D721Med (cell line): ENCODE data around the gene SLC22A13.
"Not testable (repeated sequence)": the region's sequence is repeated elsewhere in the genome, so short reads cannot be mapped to it uniquely, and the experiment has no call there.

ENCODE experiments used
- DNase-seq: peaks from one replicate; pipeline ENCODE4 v3.0.0; 2011; ENCODE audit warnings: low spot score; ENCODE audit not compliant: insufficient read length
- FAIRE-seq: peaks from 2 replicates; lab custom pipeline; 2011; peaks lifted over from hg19 to GRCh38; lab: Jason Lieb, UNC
- TF ChIP-seq, protein P1 (sequence below): IDR thresholded peaks from 2 replicates; pipeline ENCODE4 v1.5.1; 2012; ENCODE audit warnings: mild to moderate bottlenecking, control low read depth; ENCODE audit not compliant: insufficient read depth; ENCODE audit errors: missing control alignments

SLC22A13 gene

DNA sequence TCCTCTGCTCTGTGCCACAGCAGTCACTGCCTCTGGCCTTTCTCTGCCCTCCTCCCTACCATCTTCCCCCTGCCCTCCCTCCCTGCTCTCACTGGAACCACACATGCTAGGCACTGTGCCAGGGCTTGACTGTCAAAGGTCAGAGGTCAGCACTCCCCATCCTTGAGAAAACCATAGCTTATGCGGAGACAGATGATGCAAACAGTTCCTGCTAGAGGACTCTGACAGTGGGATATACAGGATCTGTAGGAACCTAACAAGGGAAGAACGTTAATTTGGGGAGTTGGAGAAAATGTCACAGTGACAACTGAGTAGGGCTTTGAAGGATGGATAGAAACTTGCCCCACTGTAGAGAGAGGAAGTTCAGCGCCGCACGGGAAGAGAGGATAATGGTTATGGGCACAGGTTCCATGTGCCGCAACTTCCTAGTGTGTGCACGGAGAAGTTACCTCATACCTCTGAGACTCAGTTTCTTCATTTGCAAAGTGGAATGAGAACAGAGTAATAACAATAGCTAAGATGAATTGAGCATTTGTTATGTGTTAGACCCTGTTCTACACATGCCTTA lies 51.7 kb downstream of the SLC22A13 start:
- TF ChIP-seq, protein P1, sequence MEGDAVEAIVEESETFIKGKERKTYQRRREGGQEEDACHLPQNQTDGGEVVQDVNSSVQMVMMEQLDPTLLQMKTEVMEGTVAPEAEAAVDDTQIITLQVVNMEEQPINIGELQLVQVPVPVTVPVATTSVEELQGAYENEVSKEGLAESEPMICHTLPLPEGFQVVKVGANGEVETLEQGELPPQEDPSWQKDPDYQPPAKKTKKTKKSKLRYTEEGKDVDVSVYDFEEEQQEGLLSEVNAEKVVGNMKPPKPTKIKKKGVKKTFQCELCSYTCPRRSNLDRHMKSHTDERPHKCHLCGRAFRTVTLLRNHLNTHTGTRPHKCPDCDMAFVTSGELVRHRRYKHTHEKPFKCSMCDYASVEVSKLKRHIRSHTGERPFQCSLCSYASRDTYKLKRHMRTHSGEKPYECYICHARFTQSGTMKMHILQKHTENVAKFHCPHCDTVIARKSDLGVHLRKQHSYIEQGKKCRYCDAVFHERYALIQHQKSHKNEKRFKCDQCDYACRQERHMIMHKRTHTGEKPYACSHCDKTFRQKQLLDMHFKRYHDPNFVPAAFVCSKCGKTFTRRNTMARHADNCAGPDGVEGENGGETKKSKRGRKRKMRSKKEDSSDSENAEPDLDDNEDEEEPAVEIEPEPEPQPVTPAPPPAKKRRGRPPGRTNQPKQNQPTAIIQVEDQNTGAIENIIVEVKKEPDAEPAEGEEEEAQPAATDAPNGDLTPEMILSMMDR, result no peak
- DNase-seq (no peak), FAIRE-seq (no peak)

DNA sequence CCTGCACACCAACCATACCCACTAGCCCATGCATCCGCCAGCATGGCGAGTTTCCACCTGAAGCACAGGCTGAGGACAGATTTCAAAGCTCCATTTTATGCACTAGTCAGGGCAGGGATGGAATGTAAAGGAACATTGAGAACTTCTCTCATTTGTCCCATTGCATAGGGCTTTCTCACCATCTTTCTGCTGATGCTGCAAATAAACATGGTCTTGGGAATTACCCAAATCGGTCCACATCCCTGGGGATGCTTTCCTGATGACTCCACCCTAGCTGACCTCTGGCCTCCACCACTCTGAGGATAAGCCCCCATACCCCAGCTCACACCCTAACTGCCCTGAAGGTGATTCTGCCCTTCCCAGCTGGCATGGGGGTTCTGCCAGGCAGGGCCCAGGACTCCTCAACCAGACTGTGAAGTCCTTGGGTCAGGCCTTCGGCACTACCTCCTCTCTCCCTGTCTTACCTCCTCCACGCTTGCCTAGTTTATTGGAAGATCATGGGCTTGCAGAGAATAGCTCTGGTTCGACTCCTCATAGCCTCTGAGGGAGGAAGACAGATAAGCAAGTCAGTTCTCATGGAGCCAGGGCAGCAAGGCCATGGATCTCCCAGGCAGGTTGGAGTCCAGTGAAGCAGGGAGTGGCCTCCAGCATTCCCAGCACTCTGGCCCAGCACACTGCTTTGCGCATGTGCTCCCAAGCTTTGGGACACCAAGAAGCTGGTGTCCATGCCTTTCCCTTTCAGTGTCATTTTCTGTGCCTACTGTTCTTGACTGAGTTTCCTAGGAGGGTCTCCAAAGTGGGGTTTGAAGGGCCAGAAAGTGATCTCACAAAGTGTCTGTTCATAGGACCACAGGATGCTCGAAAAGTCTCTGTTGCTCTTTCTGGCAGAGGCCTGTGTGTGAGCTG lies 53.4 kb downstream of the SLC22A13 start:
- TF ChIP-seq, protein P1, result no peak
- DNase-seq, result no peak
- no peak for FAIRE-seq

DNA sequence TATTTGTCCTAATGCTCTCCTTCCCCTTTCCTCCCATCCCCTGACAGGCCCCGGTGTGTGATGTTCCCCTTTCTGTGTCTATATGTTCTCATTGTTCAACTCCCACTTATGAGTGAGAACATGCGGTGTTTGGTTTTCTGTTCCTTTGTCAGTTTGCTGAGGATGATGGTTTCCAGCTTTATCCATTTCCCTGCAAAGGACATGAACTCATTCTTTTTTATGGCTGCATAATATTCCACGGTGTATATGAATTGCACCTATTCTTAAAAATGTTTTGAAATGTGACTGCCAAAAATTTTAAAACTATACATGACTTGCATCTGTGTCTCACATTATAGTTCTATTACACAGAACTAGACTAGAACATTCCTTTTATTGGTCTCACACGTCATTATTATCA lies 55.0 kb downstream of the SLC22A13 start:
- FAIRE-seq, DNase-seq: not testable (repeated sequence)

DNA sequence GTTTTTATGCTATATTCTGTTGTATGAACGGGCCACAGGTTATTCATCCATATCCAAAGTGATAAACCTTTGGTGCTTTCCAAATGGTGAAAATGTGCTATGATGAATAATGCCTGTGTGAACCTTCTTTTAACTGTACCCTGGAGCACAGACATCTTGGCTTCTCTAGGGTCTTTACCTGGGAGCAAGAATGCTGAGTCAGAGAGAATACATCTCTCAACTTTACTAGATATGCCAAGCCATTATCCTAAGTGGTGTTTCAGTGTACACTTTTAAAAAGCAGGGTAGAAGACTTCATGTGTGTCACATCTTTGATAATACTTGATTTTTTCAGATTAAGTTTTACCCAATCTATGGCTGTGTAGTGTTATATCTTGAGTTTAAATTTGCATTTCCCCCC lies 57.4 kb downstream of the SLC22A13 start:
- DNase-seq (no peak), FAIRE-seq (no peak)
- TF ChIP-seq, protein P1, result no peak

DNA sequence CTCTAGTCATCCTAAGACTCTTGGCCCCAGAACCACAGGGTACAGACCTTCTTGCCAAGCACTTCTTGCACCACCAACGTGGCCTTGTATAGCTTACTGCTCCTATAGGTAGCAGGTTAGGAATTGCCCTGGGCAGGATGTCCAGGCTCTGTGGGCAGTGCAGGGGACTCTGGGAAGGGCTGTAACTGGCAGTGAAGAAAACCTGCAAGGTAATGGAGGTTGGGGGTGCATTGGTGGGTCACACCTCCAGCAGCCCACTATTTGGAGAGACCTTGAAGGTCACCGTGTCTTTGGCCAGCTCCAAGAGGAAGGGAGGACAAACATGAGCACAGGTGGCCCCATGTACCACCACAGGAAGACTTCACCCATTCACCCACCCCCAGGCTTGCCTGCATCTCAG lies 59.6 kb downstream of the SLC22A13 start:
- no peak for FAIRE-seq
- DNase-seq, result no peak
- TF ChIP-seq, protein P1, result no peak

DNA sequence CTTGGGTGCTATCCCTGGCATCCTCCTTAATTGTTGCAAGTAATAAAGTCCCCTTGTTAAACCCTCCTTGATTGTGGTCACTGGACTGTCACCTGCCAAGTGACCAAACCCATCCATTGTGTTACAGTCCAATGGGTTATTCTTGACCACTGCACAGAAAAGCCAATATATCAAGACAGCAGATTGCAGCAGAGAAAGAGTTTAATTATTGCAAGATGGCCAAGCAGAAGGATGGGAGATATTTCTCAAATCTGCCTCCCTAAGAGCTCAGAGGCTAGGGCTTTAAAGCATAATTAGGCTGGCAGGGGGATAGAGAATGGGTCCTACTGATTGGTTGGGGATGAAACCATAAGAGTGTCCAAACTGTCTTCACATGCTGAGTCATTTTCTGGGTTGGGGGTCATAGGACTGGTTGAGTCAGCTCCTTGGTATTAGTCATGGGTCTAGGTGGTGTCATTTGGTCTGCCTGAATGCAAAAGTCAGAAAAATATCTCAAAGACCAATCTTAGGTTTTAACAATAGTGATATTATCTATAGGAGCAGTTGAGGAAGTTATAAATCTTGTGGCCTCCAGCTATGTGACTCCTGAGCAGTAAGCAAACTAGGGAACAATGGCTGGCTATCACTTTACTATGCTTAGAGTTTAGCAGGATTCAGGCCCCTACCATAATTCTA lies 61.9 kb downstream of the SLC22A13 start:
- TF ChIP-seq, protein P1, result no peak

More for the DNA sequence above, 61.9 kb downstream of the SLC22A13 start:
- no peak for DNase-seq
- FAIRE-seq, result no peak
